HG02973 (cell line): ENCODE measurements around the gene CHRNA4.

Experiments
- ATAC-seq: cut with Tn5 transposase; IDR thresholded peaks from one replicate; pipeline ENCODE4 v1.9.1; 2021; ENCODE audit warnings: moderate library complexity; ENCODE audit not compliant: unreplicated experiment

Gene CHRNA4

DNA sequence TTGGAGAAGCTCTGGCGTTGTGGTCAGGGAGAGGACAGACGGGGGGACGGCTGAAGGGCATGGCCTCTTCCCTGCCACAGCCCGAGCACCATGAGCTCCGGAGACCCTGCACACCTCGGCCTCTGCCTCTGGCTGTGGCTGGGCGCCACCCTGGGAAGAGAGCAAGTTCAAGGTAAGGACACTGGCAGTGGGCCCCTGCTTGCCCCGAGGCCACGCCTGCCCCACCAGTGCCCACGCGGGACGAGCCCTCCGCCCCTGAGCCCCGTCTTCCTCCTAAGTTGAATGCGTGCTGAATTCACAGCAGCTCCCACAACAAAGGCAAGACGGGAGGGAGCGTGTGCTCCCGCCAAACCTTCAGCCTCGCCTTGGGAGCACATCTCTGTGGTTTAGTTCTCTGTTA, 66.1 kb downstream of the CHRNA4 start:
- no peak for ATAC-seq

DNA sequence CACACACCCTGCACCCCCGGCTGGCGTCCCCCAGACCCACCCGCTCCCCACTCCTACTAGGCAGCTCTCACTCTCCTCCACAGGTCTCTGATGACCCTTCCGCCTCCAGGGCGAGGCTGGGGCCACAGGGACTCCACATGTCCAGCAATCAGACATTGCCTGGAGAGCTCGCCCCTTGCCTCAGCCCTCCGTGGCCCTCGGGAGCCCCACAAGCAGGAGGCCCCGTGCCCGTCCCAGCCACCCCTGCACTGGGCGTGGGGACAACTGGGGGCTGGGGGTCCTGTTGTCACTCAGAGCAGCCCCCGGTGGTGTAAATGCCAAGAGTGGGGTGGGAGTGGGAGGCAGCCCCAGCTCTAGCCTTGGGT, 66.6 kb downstream of the CHRNA4 start:
- ATAC-seq = no peak

DNA sequence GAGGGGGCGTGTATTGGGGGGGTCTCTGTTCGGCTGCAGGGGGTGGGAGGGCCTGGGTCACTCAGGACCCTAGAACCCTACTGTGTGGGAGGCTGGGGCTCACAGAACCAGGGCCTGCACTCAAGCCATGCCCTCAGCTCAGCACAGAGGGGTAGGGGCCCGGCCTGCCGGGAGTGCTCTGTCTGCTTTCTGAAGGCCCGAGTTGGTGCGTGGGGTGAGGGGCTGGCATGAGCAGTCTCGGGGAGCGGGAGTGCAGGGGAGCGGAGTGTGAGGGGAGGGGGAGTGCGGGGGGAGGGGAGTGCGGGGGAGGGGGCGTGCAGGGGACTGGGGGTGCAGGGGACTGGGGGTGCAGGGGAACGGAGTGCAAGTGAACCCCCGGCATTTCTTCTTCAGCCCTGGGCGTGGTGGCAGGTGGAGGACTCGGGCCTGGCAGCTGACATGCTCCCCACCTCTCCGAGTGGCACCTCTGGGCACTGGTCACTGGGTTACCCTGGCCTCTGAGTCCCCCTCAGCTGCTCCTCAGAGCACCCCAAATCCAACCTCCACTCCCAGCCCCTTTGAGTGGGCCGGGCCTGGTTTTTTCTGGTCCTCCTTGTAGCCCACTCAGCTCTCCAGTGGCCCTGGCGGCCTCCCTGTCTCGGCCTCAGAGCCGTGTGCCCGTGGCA, 67.1 kb downstream of the CHRNA4 start:
- ATAC-seq = no peak

DNA sequence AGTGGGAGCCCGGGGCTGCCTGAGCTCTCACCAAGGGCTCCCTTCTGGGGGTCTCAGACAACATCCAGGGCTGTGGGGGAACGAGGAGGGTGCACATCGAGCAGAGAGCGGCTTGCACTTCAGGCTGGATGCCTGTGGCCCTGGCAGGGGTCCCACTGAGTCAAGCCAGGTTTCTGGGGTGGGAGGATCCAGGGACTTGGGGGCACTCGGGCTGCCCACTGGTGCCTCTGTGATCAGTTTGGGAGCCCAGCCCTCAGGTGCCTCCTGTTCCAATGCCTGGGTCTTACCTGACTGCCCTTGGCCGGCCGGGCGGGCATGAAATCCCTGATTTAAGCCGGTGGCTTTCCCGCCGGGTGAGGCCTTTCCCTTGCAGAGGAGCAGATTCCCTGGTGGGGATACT, 67.7 kb downstream of the CHRNA4 start:
- ATAC-seq = no peak
